ENCODE measurements around the gene CRACDL.

CRACDL gene

GRCh38 chr2:98763209-98763951 is 172.6 kb downstream of the CRACDL start:
- in situ Hi-C loops (cut with HindIII; ENCODE audit: low sequenced_read_pairs): no loop called here
- no peak for TF ChIP-seq CTCF (IDR thresholded peaks at IDR 0.05; ENCODE audit: low read depth, low read length, missing control alignments)
- DNase-seq (ENCODE audit: low read depth): no peak
- H3K4me3 ChIP-seq (ENCODE audit: low read depth, low read length): no peak overlapping the region

- H3K4me3 ChIP-seq (ENCODE audit: low read depth, low read length): no peak overlapping the region
- TF ChIP-seq CTCF (IDR thresholded peaks at IDR 0.05; ENCODE audit: low read depth, low read length, missing control alignments): no peak
- no peak for DNase-seq (ENCODE audit: low read depth)
- in situ Hi-C loops (cut with HindIII; ENCODE audit: low sequenced_read_pairs): no loop called here
These were observed 174.1 kb downstream of the CRACDL start for GRCh38 chr2:98761909-98762308.

- in situ Hi-C loops (cut with HindIII; ENCODE audit: low sequenced_read_pairs): no loop called here
- no peak overlapping the region for H3K4me3 ChIP-seq (ENCODE audit: low read depth, low read length)
- DNase-seq (ENCODE audit: low read depth): no peak
- TF ChIP-seq CTCF (IDR thresholded peaks at IDR 0.05; ENCODE audit: low read depth, low read length, missing control alignments): no peak
These were observed 174.7 kb downstream of the CRACDL start for GRCh38 chr2:98761267-98761781.

GRCh38 chr2:98759827-98760625 is 176.0 kb downstream of the CRACDL start:
- TF ChIP-seq CTCF (IDR thresholded peaks at IDR 0.05; ENCODE audit: low read depth, low read length, missing control alignments): no peak
- H3K4me3 ChIP-seq (ENCODE audit: low read depth, low read length): no peak overlapping the region
- in situ Hi-C loops (cut with HindIII; ENCODE audit: low sequenced_read_pairs): no loop called here
- DNase-seq (ENCODE audit: low read depth): no peak

- no peak overlapping the region for H3K4me3 ChIP-seq (ENCODE audit: low read depth, low read length)
- TF ChIP-seq CTCF (IDR thresholded peaks at IDR 0.05; ENCODE audit: low read depth, low read length, missing control alignments): no peak
- in situ Hi-C loops (cut with HindIII; ENCODE audit: low sequenced_read_pairs): no loop called here
- DNase-seq (ENCODE audit: low read depth): no peak
These were observed 176.7 kb downstream of the CRACDL start for GRCh38 chr2:98759338-98759737.

- in situ Hi-C loops (cut with HindIII; ENCODE audit: low sequenced_read_pairs): no loop called here
- peak; percentile 96 for DNase-seq (ENCODE audit: low read depth)
- TF ChIP-seq CTCF (IDR thresholded peaks at IDR 0.05; ENCODE audit: low read depth, low read length, missing control alignments): peak; percentile 5
- no peak overlapping the region for H3K4me3 ChIP-seq (ENCODE audit: low read depth, low read length)
These were observed 178.1 kb downstream of the CRACDL start for GRCh38 chr2:98757904-98758421.

Data from astrocyte of the cerebellum (primary cell).